ENCODE measurements around the gene TRMU.

TRMU gene

DNA sequence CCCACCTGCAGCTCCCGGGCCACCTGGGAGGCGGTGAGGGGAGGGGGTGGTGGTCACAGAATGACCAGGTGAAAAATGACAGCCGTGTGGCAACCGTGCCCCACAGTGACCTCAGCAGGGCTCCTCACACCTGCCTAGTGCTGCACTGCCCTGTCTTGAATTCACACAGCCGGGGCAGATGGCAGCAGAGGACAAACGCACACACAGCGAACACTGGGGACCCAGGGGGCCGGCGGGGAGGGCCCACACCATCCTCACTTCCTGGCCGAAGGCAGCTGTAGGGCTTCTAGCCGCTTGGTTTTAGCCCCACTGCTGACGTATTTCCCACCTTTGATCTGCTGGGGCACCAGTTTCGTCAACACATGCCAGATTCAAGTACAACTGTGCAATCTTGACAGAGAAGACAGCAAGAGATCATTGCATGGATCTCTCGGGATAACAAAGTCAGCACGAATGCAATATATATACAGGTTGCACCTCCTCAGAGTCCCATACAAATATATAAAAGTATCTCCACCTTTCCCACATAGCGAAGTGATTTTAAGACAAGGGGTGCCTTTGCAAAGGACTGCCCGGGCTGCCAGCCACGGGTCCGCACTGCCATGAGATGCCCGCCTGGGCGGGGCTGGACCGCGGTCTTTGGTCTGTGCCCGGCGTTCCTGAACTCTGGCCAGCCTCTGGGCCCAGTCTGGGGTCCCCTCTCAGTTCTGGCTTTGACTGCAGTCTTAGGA, 26.9 kb downstream of the TRMU start:
- TF ChIP-seq RAD21 (IDR thresholded peaks at IDR 0.05; ENCODE audit: low read depth) (no peak), EP300 (IDR thresholded peaks at IDR 0.05; ENCODE audit: borderline replicate concordance) (no peak), CREB1 (IDR thresholded peaks at IDR 0.05; ENCODE audit: low read depth) (no peak), TEAD4 (IDR thresholded peaks at IDR 0.05) (no peak), EGR1 (IDR thresholded peaks at IDR 0.05) (no peak), YY1 (IDR thresholded peaks at IDR 0.05; ENCODE audit: low read depth) (no peak), NFIC (IDR thresholded peaks at IDR 0.05) (no peak), ZBTB7A (IDR thresholded peaks at IDR 0.05; ENCODE audit: low read depth) (no peak), TAF1 (IDR thresholded peaks at IDR 0.05; ENCODE audit: low read depth) (no peak), CEBPB (IDR thresholded peaks at IDR 0.05) (no peak), FOXM1 (IDR thresholded peaks at IDR 0.05; ENCODE audit: borderline replicate concordance, low read depth) (no peak), TCF12 (IDR thresholded peaks at IDR 0.05; ENCODE audit: low read depth) (no peak)
- TF ChIP-seq, protein P1, sequence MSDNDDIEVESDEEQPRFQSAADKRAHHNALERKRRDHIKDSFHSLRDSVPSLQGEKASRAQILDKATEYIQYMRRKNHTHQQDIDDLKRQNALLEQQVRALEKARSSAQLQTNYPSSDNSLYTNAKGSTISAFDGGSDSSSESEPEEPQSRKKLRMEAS (IDR thresholded peaks at IDR 0.05): no peak
- TF ChIP-seq, protein P2, sequence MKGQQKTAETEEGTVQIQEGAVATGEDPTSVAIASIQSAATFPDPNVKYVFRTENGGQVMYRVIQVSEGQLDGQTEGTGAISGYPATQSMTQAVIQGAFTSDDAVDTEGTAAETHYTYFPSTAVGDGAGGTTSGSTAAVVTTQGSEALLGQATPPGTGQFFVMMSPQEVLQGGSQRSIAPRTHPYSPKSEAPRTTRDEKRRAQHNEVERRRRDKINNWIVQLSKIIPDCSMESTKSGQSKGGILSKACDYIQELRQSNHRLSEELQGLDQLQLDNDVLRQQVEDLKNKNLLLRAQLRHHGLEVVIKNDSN (IDR thresholded peaks at IDR 0.05): no peak
- TF ChIP-seq, protein P3, sequence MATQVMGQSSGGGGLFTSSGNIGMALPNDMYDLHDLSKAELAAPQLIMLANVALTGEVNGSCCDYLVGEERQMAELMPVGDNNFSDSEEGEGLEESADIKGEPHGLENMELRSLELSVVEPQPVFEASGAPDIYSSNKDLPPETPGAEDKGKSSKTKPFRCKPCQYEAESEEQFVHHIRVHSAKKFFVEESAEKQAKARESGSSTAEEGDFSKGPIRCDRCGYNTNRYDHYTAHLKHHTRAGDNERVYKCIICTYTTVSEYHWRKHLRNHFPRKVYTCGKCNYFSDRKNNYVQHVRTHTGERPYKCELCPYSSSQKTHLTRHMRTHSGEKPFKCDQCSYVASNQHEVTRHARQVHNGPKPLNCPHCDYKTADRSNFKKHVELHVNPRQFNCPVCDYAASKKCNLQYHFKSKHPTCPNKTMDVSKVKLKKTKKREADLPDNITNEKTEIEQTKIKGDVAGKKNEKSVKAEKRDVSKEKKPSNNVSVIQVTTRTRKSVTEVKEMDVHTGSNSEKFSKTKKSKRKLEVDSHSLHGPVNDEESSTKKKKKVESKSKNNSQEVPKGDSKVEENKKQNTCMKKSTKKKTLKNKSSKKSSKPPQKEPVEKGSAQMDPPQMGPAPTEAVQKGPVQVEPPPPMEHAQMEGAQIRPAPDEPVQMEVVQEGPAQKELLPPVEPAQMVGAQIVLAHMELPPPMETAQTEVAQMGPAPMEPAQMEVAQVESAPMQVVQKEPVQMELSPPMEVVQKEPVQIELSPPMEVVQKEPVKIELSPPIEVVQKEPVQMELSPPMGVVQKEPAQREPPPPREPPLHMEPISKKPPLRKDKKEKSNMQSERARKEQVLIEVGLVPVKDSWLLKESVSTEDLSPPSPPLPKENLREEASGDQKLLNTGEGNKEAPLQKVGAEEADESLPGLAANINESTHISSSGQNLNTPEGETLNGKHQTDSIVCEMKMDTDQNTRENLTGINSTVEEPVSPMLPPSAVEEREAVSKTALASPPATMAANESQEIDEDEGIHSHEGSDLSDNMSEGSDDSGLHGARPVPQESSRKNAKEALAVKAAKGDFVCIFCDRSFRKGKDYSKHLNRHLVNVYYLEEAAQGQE (IDR thresholded peaks at IDR 0.05; ENCODE audit: low read depth): no peak

DNA sequence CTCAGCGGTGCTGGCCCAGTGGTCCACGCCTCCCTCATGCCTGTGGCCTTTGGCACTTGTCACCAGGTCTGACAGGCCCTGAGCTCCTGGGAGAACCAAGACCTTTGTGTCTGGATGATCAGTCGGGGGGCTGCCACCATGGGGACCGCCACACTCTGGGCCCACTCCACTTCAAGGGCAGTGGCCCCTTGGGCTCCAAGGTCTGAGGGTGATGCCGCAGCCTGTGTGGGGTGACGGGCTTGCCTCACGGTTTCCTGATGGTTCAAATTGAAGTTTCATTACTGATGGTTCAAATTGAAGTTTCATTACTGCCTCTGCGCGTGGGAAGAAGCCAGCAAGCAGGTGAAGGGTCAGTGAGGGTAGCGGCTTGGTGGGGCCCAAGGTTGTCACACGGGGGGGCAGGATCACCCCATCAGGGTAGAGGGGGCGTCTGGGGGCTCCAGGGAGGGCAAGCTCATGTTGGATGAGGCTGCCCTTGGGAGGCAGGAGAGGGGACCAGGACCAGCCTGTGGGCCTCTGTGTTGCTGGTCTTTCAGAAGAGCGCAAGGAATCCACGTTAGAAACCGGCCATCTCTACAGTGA, 27.5 kb downstream of the TRMU start:
- TF ChIP-seq CEBPB (IDR thresholded peaks at IDR 0.05) (no peak), ZBTB7A (IDR thresholded peaks at IDR 0.05; ENCODE audit: low read depth) (no peak), NFIC (IDR thresholded peaks at IDR 0.05) (no peak), CREB1 (IDR thresholded peaks at IDR 0.05; ENCODE audit: low read depth) (no peak)
- TF ChIP-seq, protein P3 (IDR thresholded peaks at IDR 0.05; ENCODE audit: low read depth): no peak
- TF ChIP-seq, protein P2 (IDR thresholded peaks at IDR 0.05): no peak

DNA sequence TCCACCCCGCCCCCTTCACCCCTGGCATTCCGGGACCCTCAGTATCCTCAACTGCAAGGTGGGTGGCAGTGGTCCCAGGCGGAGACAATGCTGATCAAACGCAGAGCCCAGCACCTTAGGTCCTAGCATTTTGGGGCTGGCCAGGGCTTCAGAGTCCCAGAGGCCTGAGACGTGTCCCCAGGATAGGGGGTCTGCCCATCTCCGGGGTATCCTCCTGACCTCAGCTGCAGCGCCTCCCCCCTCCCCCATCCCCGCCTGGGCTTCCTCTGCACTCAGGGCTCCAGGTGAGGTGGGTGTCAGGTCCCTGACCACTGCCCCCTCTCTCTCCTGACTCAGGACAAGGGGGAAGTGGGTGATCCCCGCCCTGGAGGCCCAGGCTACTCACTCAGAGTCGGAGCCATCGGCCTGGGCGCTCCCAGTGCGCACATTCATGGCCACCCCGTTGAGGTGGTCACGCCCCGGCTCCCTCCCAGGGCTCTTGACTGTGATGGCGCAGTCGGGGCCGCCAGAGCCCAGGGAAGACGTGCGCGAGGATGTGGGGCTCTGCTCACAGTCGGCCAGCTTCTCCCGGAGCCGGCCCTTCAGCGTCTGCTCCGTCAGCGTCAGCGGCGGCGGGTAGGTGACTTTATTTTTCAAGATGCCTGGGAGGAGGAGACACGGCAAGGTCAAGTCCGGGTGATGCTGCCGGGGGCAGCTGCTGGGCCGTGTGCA, 28.3 kb downstream of the TRMU start:
- TF ChIP-seq CEBPB (IDR thresholded peaks at IDR 0.05) (no peak), ZBTB7A (IDR thresholded peaks at IDR 0.05; ENCODE audit: low read depth) (no peak), EP300 (IDR thresholded peaks at IDR 0.05; ENCODE audit: borderline replicate concordance) (no peak), YY1 (IDR thresholded peaks at IDR 0.05; ENCODE audit: low read depth) (no peak), RAD21 (IDR thresholded peaks at IDR 0.05; ENCODE audit: low read depth) (no peak), EGR1 (IDR thresholded peaks at IDR 0.05) (no peak), FOXM1 (IDR thresholded peaks at IDR 0.05; ENCODE audit: borderline replicate concordance, low read depth) (no peak), TCF12 (IDR thresholded peaks at IDR 0.05; ENCODE audit: low read depth) (no peak), CREB1 (IDR thresholded peaks at IDR 0.05; ENCODE audit: low read depth) (no peak), TAF1 (IDR thresholded peaks at IDR 0.05; ENCODE audit: low read depth) (no peak), NFIC (IDR thresholded peaks at IDR 0.05) (no peak), TEAD4 (IDR thresholded peaks at IDR 0.05) (no peak)
- TF ChIP-seq, protein P2 (IDR thresholded peaks at IDR 0.05): no peak
- TF ChIP-seq, protein P1 (IDR thresholded peaks at IDR 0.05): no peak
- TF ChIP-seq, protein P3 (IDR thresholded peaks at IDR 0.05; ENCODE audit: low read depth): no peak

Measured in Ishikawa (cell line).